PFSK-1 (cell line): ENCODE measurements around the gene AFDN.

Experiments
- POLR2AphosphoS5 ChIP-seq: IDR thresholded peaks from 2 replicates; pipeline ENCODE4 v1.6.1; 2012; ENCODE audit warnings: low read depth, mild to moderate bottlenecking, control low read depth, low read length, moderate library complexity
- REST ChIP-seq, 2 experiments: IDR thresholded peaks; 2 replicates each; pipeline versions ENCODE4 v1.6.1 to v1.8.0; 2011 to 2012; ENCODE audit warnings: low read depth in 2 of 2, low read length in 2 of 2, control low read depth in 1 of 2, inconsistent platforms in 1 of 2, mild to moderate bottlenecking in 1 of 2, moderate library complexity in 1 of 2; ENCODE audit not compliant: insufficient read depth in 1 of 2

GRCh38 chr6:167968091-167968490, 141.4 kb downstream of the AFDN start:
- TF ChIP-seq POLR2AphosphoS5 = no peak
- TF ChIP-seq REST (IDR thresholded peaks at IDR 0.05; ENCODE audit: insufficient read depth in 1 of 2, low read depth in 2 of 2, low read length in 2 of 2) = no peak
